Keratinocyte (primary cell): Measurements from ENCODE around the gene L3MBTL3. TPM values are rescaled to one million over a fixed set of nuclear protein-coding genes. Genes with fewer than 3 reads are reported as not detected.

ENCODE experiments used
- DNase-seq: peaks from one replicate; pipeline ENCODE4 v3.0.0-alpha.2; 2011; ENCODE audit warnings: low read depth, missing footprints, low spot score
- FAIRE-seq: peaks from 2 replicates; lab custom pipeline; 2011; peaks lifted over from hg19 to GRCh38; lab: Jason Lieb, UNC
- H2AFZ ChIP-seq: 2 replicates; pipeline ENCODE4 v1.6.0; 2012; ENCODE audit warnings: low read length, control low read depth, inconsistent platforms; ENCODE audit not compliant: control insufficient read depth
- H3K27ac ChIP-seq: 2 replicates; pipeline ENCODE4 v1.5.1; 2011; ENCODE audit warnings: low read length; ENCODE audit not compliant: control insufficient read depth, insufficient read depth
- H3K27me3 ChIP-seq: 3 replicates; pipeline ENCODE4 v1.6.0; 2011; ENCODE audit warnings: low read length; ENCODE audit not compliant: control insufficient read depth, insufficient read depth; ENCODE audit errors: extremely low read depth
- H3K36me3 ChIP-seq, 2 experiments: 2 replicates in 1 of 2; 3 replicates in 1 of 2; pipeline ENCODE4 v1.5.1; 2011; ENCODE audit warnings: low read length in 2 of 2, mild to moderate bottlenecking in 1 of 2; ENCODE audit not compliant: control insufficient read depth in 2 of 2, insufficient read depth in 2 of 2; ENCODE audit errors: extremely low read depth in 1 of 2
- H3K4me1 ChIP-seq: 3 replicates; pipeline ENCODE4 v1.5.1; 2011; ENCODE audit warnings: low read length; ENCODE audit not compliant: control insufficient read depth, insufficient read depth; ENCODE audit errors: extremely low read depth
- H3K4me2 ChIP-seq: 3 replicates; pipeline ENCODE4 v1.6.0; 2011; ENCODE audit warnings: low read depth, low read length; ENCODE audit not compliant: control insufficient read depth, insufficient read depth; ENCODE audit errors: extremely low read depth
- H3K4me3 ChIP-seq, 3 experiments: fragments of 200-600 bp in 1 of 3; sonication (generic) in 1 of 3; 2 replicates in 2 of 3; 3 replicates in 1 of 3; pipeline ENCODE4 v1.5.1; 2011 to 2016; ENCODE audit warnings: low read length in 3 of 3, mild to moderate bottlenecking in 3 of 3, control low read depth in 2 of 3, inconsistent platforms in 1 of 3, low read depth in 1 of 3, mixed read lengths in 1 of 3, mixed run types in 1 of 3, moderate library complexity in 1 of 3; ENCODE audit not compliant: control insufficient read depth in 2 of 3, insufficient read depth in 2 of 3; ENCODE audit errors: extremely low read depth in 1 of 3
- H3K79me2 ChIP-seq: 2 replicates; pipeline ENCODE4 v1.6.0; 2012; ENCODE audit warnings: low read length; ENCODE audit not compliant: control insufficient read depth, insufficient read depth
- H3K9ac ChIP-seq: 3 replicates; pipeline ENCODE4 v1.6.0; 2011; ENCODE audit warnings: low read length; ENCODE audit not compliant: control insufficient read depth, insufficient read depth; ENCODE audit errors: extremely low read depth
- H3K9me1 ChIP-seq: 3 replicates; pipeline ENCODE4 v1.6.0; 2011; ENCODE audit warnings: low read length; ENCODE audit not compliant: control insufficient read depth, insufficient read depth; ENCODE audit errors: extremely low read depth
- H3K9me3 ChIP-seq: 2 replicates; pipeline ENCODE4 v1.5.1; 2012; ENCODE audit warnings: low read depth, low read length; ENCODE audit not compliant: control insufficient read depth
- H4K20me1 ChIP-seq: 3 replicates; pipeline ENCODE4 v1.6.0; 2011; ENCODE audit warnings: low read length; ENCODE audit not compliant: control insufficient read depth, insufficient read depth; ENCODE audit errors: extremely low read depth
- CTCF ChIP-seq, 3 experiments: IDR thresholded peaks in 1 of 3; conservative IDR thresholded peaks in 1 of 3; optimal IDR thresholded peaks in 1 of 3; 2 replicates in 2 of 3; 3 replicates in 1 of 3; pipeline versions ENCODE3 to v1.5.1; 2011; ENCODE audit warnings: low read length in 3 of 3, mild to moderate bottlenecking in 3 of 3, moderate library complexity in 2 of 3, control low read depth in 1 of 3, inconsistent platforms in 1 of 3; ENCODE audit not compliant: insufficient read depth in 2 of 3; ENCODE audit errors: extremely low read depth in 1 of 3
- EZH2 ChIP-seq: IDR thresholded peaks from one replicate; pipeline ENCODE4 v1.6.1; 2012; ENCODE audit warnings: inconsistent platforms, mild to moderate bottlenecking, low read length, moderate library complexity
- dilution Hi-C: fragments of 300-500 bp; cut with MboI; formaldehyde crosslinking; loops from one replicate; pipeline ENCODE4 v1.7.0; 2020; ENCODE audit warnings: low sequenced_read_pairs; ENCODE audit not compliant: extremely low pct_ligation_motif_present
- polyA plus RNA-seq, 5 experiments: library from polyadenylated mRNA; depleted of rRNA in 3 of 5; stranded (reverse) in 3 of 5; stranded (forward) in 1 of 5; unstranded in 1 of 5; fragments of >200 nt; gene quantifications; 1 replicate in 1 of 5; 2 replicates in 3 of 5; 3 replicates in 1 of 5; pipeline versions ENCODE4 v1.2.1 to v1.2.3, GENCODE V29; 2011 to 2012; ENCODE audit warnings: missing spikeins in 2 of 5, low read depth in 1 of 5, low replicate concordance in 1 of 5

The L3MBTL3 gene
- polyA plus RNA-seq, 1 donor (not counting 4 experiments of a cell fraction or from before 2014, with no cell fraction given): 16.6 TPM

- FAIRE-seq: no peak
- H4K20me1 ChIP-seq: no peaks in the 10 kb centered on the region
- no peak overlapping the region for H3K27ac ChIP-seq
- H2AFZ ChIP-seq: no peak overlapping the region
- no peaks in the 10 kb centered on the region for H3K27me3 ChIP-seq
- no peak for DNase-seq
- H3K9ac ChIP-seq: no peak overlapping the region
- no peaks in the 10 kb centered on the region for H3K9me1 ChIP-seq
- H3K36me3 ChIP-seq: no peaks in the 10 kb centered on the region
- TF ChIP-seq CTCF (optimal IDR thresholded peaks at IDR 0.05 in 1 of 3, IDR thresholded peaks at IDR 0.05 in 1 of 3, conservative IDR thresholded peaks at IDR 0.05 in 1 of 3; ENCODE audit: extremely low read depth in 1 of 3, insufficient read depth in 2 of 3, low read length in 3 of 3) (no peak), EZH2 (no peak)
- H3K79me2 ChIP-seq: no peaks in the 10 kb centered on the region
- no peak overlapping the region for H3K4me3 ChIP-seq
- no peak overlapping the region for H3K4me2 ChIP-seq
- peaks cover 13% of the 10 kb centered on the region for H3K4me1 ChIP-seq
- H3K9me3 ChIP-seq: no peaks in the 10 kb centered on the region
- dilution Hi-C loops: no loop called here
These were observed 158.0 kb downstream of the L3MBTL3 start for GRCh38 chr6:130176378-130176777.

GRCh38 chr6:130178692-130179091 is 160.3 kb downstream of the L3MBTL3 start:
- Histone ChIP-seq H3K4me3 (no peak overlapping the region), H3K27ac (peak overlapping the region; percentile 53)

More at GRCh38 chr6:130178692-130179091, 160.3 kb downstream of the L3MBTL3 start:
- Histone ChIP-seq H2AFZ (no peak overlapping the region), H3K9me3 (no peaks in the 10 kb centered on the region), H4K20me1 (no peaks in the 10 kb centered on the region), H3K9ac (no peak overlapping the region), H3K36me3 (no peaks in the 10 kb centered on the region), H3K4me1 (peaks cover 13% of the 10 kb centered on the region), H3K79me2 (no peaks in the 10 kb centered on the region), H3K4me2 (peak overlapping the region; percentile 31), H3K27me3 (no peaks in the 10 kb centered on the region), H3K9me1 (no peaks in the 10 kb centered on the region)
- peak; percentile 99 for FAIRE-seq
- peak; percentile 46 for DNase-seq
- TF ChIP-seq EZH2 (no peak), CTCF (optimal IDR thresholded peaks at IDR 0.05 in 1 of 3, IDR thresholded peaks at IDR 0.05 in 1 of 3, conservative IDR thresholded peaks at IDR 0.05 in 1 of 3; ENCODE audit: extremely low read depth in 1 of 3, insufficient read depth in 2 of 3, low read length in 3 of 3) (no peak)
- dilution Hi-C loops: no loop called here
